ENCODE data around the gene DSTYK.
A peak's percentile ranks its signal among the peaks of the same experiment; 100 is the strongest.
"Not testable (repeated sequence)": the region's sequence is repeated elsewhere in the genome, so short reads cannot be mapped to it uniquely, and the experiment has no call there.

Gene DSTYK

GRCh38 chr1:205180331-205180730 lies 31.2 kb downstream of the DSTYK start:
- peaks cover 28% of the 10 kb centered on the region for H3K4me1 Mint-ChIP-seq
- H3K27ac Mint-ChIP-seq, H3K27me3 Mint-ChIP-seq, H3K4me3 Mint-ChIP-seq, DNase-seq, H3K9me3 Mint-ChIP-seq, ATAC-seq: not testable (repeated sequence)

GRCh38 chr1:205179842-205180241 lies 31.7 kb downstream of the DSTYK start:
- no peaks in the 10 kb centered on the region for H3K9me3 Mint-ChIP-seq
- peak overlapping the region in 1 of 2 donors; percentile 88 for H3K27ac Mint-ChIP-seq
- no peak for ATAC-seq

GRCh38 chr1:205172729-205173366 lies 38.7 kb downstream of the DSTYK start:
- no peak for DNase-seq
- H3K4me1 Mint-ChIP-seq: peaks cover 52% of the 10 kb centered on the region
- peak; percentile 72 for ATAC-seq
- no peaks in the 10 kb centered on the region for H3K27me3 Mint-ChIP-seq
- peak overlapping the region in 1 of 2 donors; percentile 0 for H3K4me3 Mint-ChIP-seq
- H3K9me3 Mint-ChIP-seq: no peaks in the 10 kb centered on the region
- no peak overlapping the region for H3K27ac Mint-ChIP-seq

More at GRCh38 chr1:205179842-205180241, 31.7 kb downstream of the DSTYK start:
- Mint-ChIP-seq H3K4me1 (peaks cover 27% of the 10 kb centered on the region), H3K27me3 (no peaks in the 10 kb centered on the region), H3K4me3 (no peak overlapping the region)
- DNase-seq: no peak

GRCh38 chr1:205171369-205171768 lies 40.1 kb downstream of the DSTYK start:
- Mint-ChIP-seq H3K4me3 (peak overlapping the region in 1 of 2 donors; percentile 59), H3K27me3 (no peaks in the 10 kb centered on the region), H3K4me1 (peaks cover 55% of the 10 kb centered on the region), H3K27ac (peak overlapping the region; percentile 44 to 89), H3K9me3 (no peaks in the 10 kb centered on the region)
- ATAC-seq (no peak), DNase-seq (peak in 1 of 2 donors; percentile 16)

GRCh38 chr1:205170532-205171269 lies 40.8 kb downstream of the DSTYK start:
- H3K9me3 Mint-ChIP-seq: no peaks in the 10 kb centered on the region
- no peaks in the 10 kb centered on the region for H3K27me3 Mint-ChIP-seq
- H3K4me1 Mint-ChIP-seq: peaks cover 55% of the 10 kb centered on the region
- H3K27ac Mint-ChIP-seq: peak overlapping the region; percentile 3 to 89
- H3K4me3 Mint-ChIP-seq: peak overlapping the region in 1 of 2 donors; percentile 59
- no peak for DNase-seq
- no peak for ATAC-seq

- Mint-ChIP-seq H3K9me3 (no peaks in the 10 kb centered on the region), H3K4me1 (peaks cover 51% of the 10 kb centered on the region), H3K27ac (no peak overlapping the region), H3K27me3 (no peaks in the 10 kb centered on the region), H3K4me3 (no peak overlapping the region)
- no peak for DNase-seq
- no peak for ATAC-seq
Observed at GRCh38 chr1:205169248-205169647, 42.3 kb downstream of the DSTYK start.

- H3K4me3 Mint-ChIP-seq: no peak overlapping the region
Observed at GRCh38 chr1:205168291-205168690, 43.2 kb downstream of the DSTYK start.

GRCh38 chr1:205162301-205162700 lies 49.2 kb downstream of the DSTYK start:
- Mint-ChIP-seq H3K27me3 (no peaks in the 10 kb centered on the region), H3K27ac (peak overlapping the region in 1 of 2 donors; percentile 7), H3K9me3 (peaks cover 1 to 7% of the 10 kb centered on the region in 2 donors), H3K4me3 (no peak overlapping the region), H3K4me1 (peaks cover 3% of the 10 kb centered on the region)
- no peak for ATAC-seq
- DNase-seq: no peak

More at GRCh38 chr1:205168291-205168690, 43.2 kb downstream of the DSTYK start:
- DNase-seq: no peak
- Mint-ChIP-seq H3K4me1 (peaks cover 51% of the 10 kb centered on the region), H3K27ac (no peak overlapping the region), H3K9me3 (no peaks in the 10 kb centered on the region), H3K27me3 (no peaks in the 10 kb centered on the region)
- no peak for ATAC-seq

GRCh38 chr1:205161076-205161475 lies 50.4 kb downstream of the DSTYK start:
- no peaks in the 10 kb centered on the region for H3K4me1 Mint-ChIP-seq
- DNase-seq (no peak), ATAC-seq (no peak)

GRCh38 chr1:205158048-205158616 lies 53.4 kb downstream of the DSTYK start:
- no peaks in the 10 kb centered on the region for H3K4me1 Mint-ChIP-seq

More at GRCh38 chr1:205161076-205161475, 50.4 kb downstream of the DSTYK start:
- Mint-ChIP-seq H3K9me3 (peaks cover 11 to 13% of the 10 kb centered on the region in 2 donors), H3K27ac (no peak overlapping the region), H3K4me3 (no peak overlapping the region), H3K27me3 (no peaks in the 10 kb centered on the region)

GRCh38 chr1:205155665-205156377 lies 55.7 kb downstream of the DSTYK start:
- not testable (repeated sequence) for ATAC-seq, H3K27me3 Mint-ChIP-seq, DNase-seq, H3K27ac Mint-ChIP-seq, H3K4me3 Mint-ChIP-seq, H3K4me1 Mint-ChIP-seq
- H3K9me3 Mint-ChIP-seq: peaks cover 16 to 23% of the 10 kb centered on the region in 2 donors

More at GRCh38 chr1:205158048-205158616, 53.4 kb downstream of the DSTYK start:
- H3K27ac Mint-ChIP-seq: no peak overlapping the region
- no peak for ATAC-seq
- peaks cover 16 to 23% of the 10 kb centered on the region in 2 donors for H3K9me3 Mint-ChIP-seq
- H3K4me3 Mint-ChIP-seq: no peak overlapping the region
- no peaks in the 10 kb centered on the region for H3K27me3 Mint-ChIP-seq
- no peak for DNase-seq

GRCh38 chr1:205152505-205152904 lies 59.0 kb downstream of the DSTYK start:
- H3K4me3 Mint-ChIP-seq: no peak overlapping the region
- no peaks in the 10 kb centered on the region for H3K4me1 Mint-ChIP-seq
- no peak for ATAC-seq

GRCh38 chr1:205150651-205151428 lies 60.7 kb downstream of the DSTYK start:
- Mint-ChIP-seq H3K4me3 (no peak overlapping the region), H3K27ac (no peak overlapping the region), H3K9me3 (peaks cover 4 to 7% of the 10 kb centered on the region in 2 donors), H3K4me1 (no peaks in the 10 kb centered on the region), H3K27me3 (no peaks in the 10 kb centered on the region)
- DNase-seq: no peak
- no peak for ATAC-seq

More at GRCh38 chr1:205152505-205152904, 59.0 kb downstream of the DSTYK start:
- no peaks in the 10 kb centered on the region for H3K27me3 Mint-ChIP-seq
- DNase-seq: no peak
- H3K9me3 Mint-ChIP-seq: peaks cover 11 to 23% of the 10 kb centered on the region in 2 donors
- no peak overlapping the region for H3K27ac Mint-ChIP-seq

- no peak for ATAC-seq
- Mint-ChIP-seq H3K4me3 (no peak overlapping the region), H3K9me3 (no peaks in the 10 kb centered on the region), H3K4me1 (peaks cover 3% of the 10 kb centered on the region), H3K27me3 (no peaks in the 10 kb centered on the region), H3K27ac (peak overlapping the region in 1 of 2 donors; percentile 65)
- no peak for DNase-seq
Observed at GRCh38 chr1:205147191-205147835, 64.2 kb downstream of the DSTYK start.
